Stomach (tissue), 9 donors: ENCODE measurements around the gene OXSM. TPM values are rescaled to one million over a fixed set of nuclear protein-coding genes. Genes with fewer than 3 reads are reported as not detected.

Source experiments
- DNase-seq, 2 donors: peaks; one replicate each; pipeline versions ENCODE4 v3.0.0 to v3.0.0-alpha.2; 2013 to 2019
- H3K27ac ChIP-seq, 5 donors: fragments of 200-600 bp in 4 of 5; sonication (generic) in 4 of 5; one replicate each; pipeline ENCODE4 v1.5.1; 2013 to 2019; ENCODE audit warnings: mild to moderate bottlenecking in 1 of 5, moderate library complexity in 1 of 5
- H3K27me3 ChIP-seq, 3 donors: fragments of 200-600 bp; sonication (generic); one replicate each; pipeline ENCODE4 v1.5.1; 2017 to 2019; ENCODE audit warnings: mixed run types in 1 of 3
- H3K36me3 ChIP-seq, 4 donors: fragments of 200-600 bp; sonication (generic); 1 replicate in 3 of 4; 2 replicates in 1 of 4; pipeline ENCODE4 v1.5.1; 2016 to 2019
- H3K4me1 ChIP-seq, 4 donors: fragments of 200-600 bp; sonication (generic); one replicate each; pipeline ENCODE4 v1.5.1; 2016 to 2019
- H3K4me3 ChIP-seq, 4 donors: fragments of 200-600 bp; sonication (generic) in 3 of 4; one replicate each; pipeline ENCODE4 v1.5.1; 2016 to 2019; ENCODE audit warnings: mild to moderate bottlenecking in 1 of 4
- H3K9me3 ChIP-seq, 4 donors: fragments of 200-600 bp; sonication (generic); one replicate each; pipeline ENCODE4 v1.5.1; 2016 to 2019
- EP300 ChIP-seq: sonication (generic); formaldehyde crosslinking; IDR thresholded peaks from one replicate; pipeline ENCODE4 v1.6.1; 2017; ENCODE audit warnings: antibody characterized with exemption
- POLR2A ChIP-seq, 4 donors: fragments of 450-650 bp; IDR thresholded peaks; one replicate each; pipeline ENCODE4 v1.6.1; 2016; ENCODE audit warnings: antibody characterized with exemption in 4 of 4, control low read depth in 2 of 4, mild to moderate bottlenecking in 1 of 4, moderate library complexity in 1 of 4
- POLR2AphosphoS5 ChIP-seq, 3 donors: sonication (generic); formaldehyde crosslinking; IDR thresholded peaks; one replicate each; pipeline ENCODE4 v1.6.1; 2016; ENCODE audit warnings: antibody characterized with exemption in 3 of 3
- WGBS, 5 donors: extraction: QIAGEN DNeasy Blood & Tissue Kit in 3 of 5; methylation state at CpG; one replicate each; pipeline versions ENCODE4 v1.1.5 to v1.1.7; 2013 to 2018; 5-methylcytosine and 5-hydroxymethylcytosine counted together
- intact Hi-C: fragments of 100-400 bp; cut with DNase I; formaldehyde crosslinking; loops from one replicate; pipeline ENCODE4 v1.15.1; 2023; ENCODE audit warnings: low total_unique reads
- polyA plus RNA-seq, 3 donors: library from polyadenylated mRNA; stranded (reverse); fragments of 200-250 nt; gene quantifications; one replicate each; pipeline ENCODE4 v1.2.3, GENCODE V29; 2013
- total RNA-seq, 5 donors: library from RNA; depleted of rRNA; stranded (reverse); fragments of >200 nt; gene quantifications; one replicate each; pipeline versions ENCODE4 v1.1.0 to v1.2.3, GENCODE V29; 2014 to 2016
- TF ChIP-seq, protein P1 (sequence below), 7 experiments: fragments of 450-650 bp in 4 of 7; fragments of 200-600 bp in 3 of 7; sonication (generic) in 3 of 7; IDR thresholded peaks; one replicate each; pipeline ENCODE4 v1.5.1; 2016 to 2019; ENCODE audit warnings: antibody characterized with exemption in 7 of 7, control low read depth in 2 of 7, mild to moderate bottlenecking in 1 of 7
- donor health status: healthy with polysubstance abuse.
- donor health status: Bipolar disorder and iron deficiency.
- donor health status: healthy.

Gene OXSM
- total and polyA plus RNA-seq, 8 donors: 0.58 to 89.3 (median 8.8) TPM; not detected in 1

- H3K36me3 ChIP-seq: no peaks in the 10 kb centered on the region
- no peaks in the 10 kb centered on the region for H3K9me3 ChIP-seq
- H3K4me3 ChIP-seq: no peak overlapping the region
- intact Hi-C loops: no loop called here
- H3K4me1 ChIP-seq: no peaks in the 10 kb centered on the region
- H3K27ac ChIP-seq: no peak overlapping the region
- TF ChIP-seq POLR2AphosphoS5 (IDR thresholded peaks at IDR 0.05) (no peak), EP300 (no peak), POLR2A (IDR thresholded peaks at IDR 0.05) (no peak)
- TF ChIP-seq, protein P1, sequence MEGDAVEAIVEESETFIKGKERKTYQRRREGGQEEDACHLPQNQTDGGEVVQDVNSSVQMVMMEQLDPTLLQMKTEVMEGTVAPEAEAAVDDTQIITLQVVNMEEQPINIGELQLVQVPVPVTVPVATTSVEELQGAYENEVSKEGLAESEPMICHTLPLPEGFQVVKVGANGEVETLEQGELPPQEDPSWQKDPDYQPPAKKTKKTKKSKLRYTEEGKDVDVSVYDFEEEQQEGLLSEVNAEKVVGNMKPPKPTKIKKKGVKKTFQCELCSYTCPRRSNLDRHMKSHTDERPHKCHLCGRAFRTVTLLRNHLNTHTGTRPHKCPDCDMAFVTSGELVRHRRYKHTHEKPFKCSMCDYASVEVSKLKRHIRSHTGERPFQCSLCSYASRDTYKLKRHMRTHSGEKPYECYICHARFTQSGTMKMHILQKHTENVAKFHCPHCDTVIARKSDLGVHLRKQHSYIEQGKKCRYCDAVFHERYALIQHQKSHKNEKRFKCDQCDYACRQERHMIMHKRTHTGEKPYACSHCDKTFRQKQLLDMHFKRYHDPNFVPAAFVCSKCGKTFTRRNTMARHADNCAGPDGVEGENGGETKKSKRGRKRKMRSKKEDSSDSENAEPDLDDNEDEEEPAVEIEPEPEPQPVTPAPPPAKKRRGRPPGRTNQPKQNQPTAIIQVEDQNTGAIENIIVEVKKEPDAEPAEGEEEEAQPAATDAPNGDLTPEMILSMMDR (IDR thresholded peaks at IDR 0.05): no peak
- DNase-seq: no peak
- 81 to 91% (median 88%) methylated on average over 1 of the region's 1 CpG for WGBS, 5 donors
- no peaks in the 10 kb centered on the region for H3K27me3 ChIP-seq
These were observed 14.8 kb downstream of the OXSM start for GRCh38 chr3:25804676-25805075.

DNA sequence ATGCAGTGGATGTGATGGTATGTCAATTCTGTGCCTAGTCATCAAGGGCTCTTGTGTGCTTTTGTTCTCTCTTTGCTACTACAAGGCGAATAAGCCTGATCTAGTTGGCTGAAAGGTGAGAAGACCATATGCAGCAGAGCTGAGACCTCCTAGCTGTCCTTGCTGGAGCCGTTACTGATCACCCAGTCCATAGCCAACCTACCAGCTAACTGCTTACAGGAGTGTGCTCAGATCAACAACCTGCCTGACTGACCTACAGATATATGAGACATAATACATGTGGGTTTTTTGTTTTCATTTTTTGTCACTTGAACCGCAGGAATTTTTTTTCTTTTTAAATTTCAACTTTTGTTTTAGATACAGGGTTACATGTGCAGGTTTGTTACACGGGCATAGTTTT lies 22.8 kb downstream of the OXSM start:
- intact Hi-C loops: no loop called here
- Histone ChIP-seq H3K9me3 (no peaks in the 10 kb centered on the region), H3K4me1 (no peaks in the 10 kb centered on the region), H3K36me3 (no peaks in the 10 kb centered on the region), H3K4me3 (no peak overlapping the region), H3K27ac (no peak overlapping the region), H3K27me3 (no peaks in the 10 kb centered on the region)
- TF ChIP-seq POLR2A (IDR thresholded peaks at IDR 0.05) (no peak), EP300 (no peak)
- 85 to 92% (median 87%) methylated on average over 4 of the region's 4 CpGs for WGBS, 5 donors
- DNase-seq: no peak

GRCh38 chr3:25817107-25817506 lies 27.2 kb downstream of the OXSM start:
- H3K4me1 ChIP-seq: peaks cover 0 to 5% (median 0%) of the 10 kb centered on the region in 4 donors
- H3K36me3 ChIP-seq: no peaks in the 10 kb centered on the region
- no peak overlapping the region for H3K27ac ChIP-seq
- intact Hi-C loops: no loop called here
- H3K27me3 ChIP-seq: no peaks in the 10 kb centered on the region
- H3K9me3 ChIP-seq: no peaks in the 10 kb centered on the region
- TF ChIP-seq EP300 (no peak), POLR2A (IDR thresholded peaks at IDR 0.05) (no peak), POLR2AphosphoS5 (IDR thresholded peaks at IDR 0.05) (no peak)
- TF ChIP-seq, protein P1 (IDR thresholded peaks at IDR 0.05): no peak
- DNase-seq: no peak
- H3K4me3 ChIP-seq: no peak overlapping the region
- WGBS, 5 donors: 18 to 38% (median 33%) methylated on average over 1 of the region's 1 CpG

GRCh38 chr3:25817638-25818037 lies 27.7 kb downstream of the OXSM start:
- Histone ChIP-seq H3K4me1 (peaks cover 0 to 5% (median 0%) of the 10 kb centered on the region in 4 donors), H3K27me3 (no peaks in the 10 kb centered on the region), H3K27ac (no peak overlapping the region), H3K9me3 (no peaks in the 10 kb centered on the region), H3K4me3 (no peak overlapping the region), H3K36me3 (no peaks in the 10 kb centered on the region)
- intact Hi-C loops: no loop called here
- no peak for DNase-seq
- TF ChIP-seq POLR2A (IDR thresholded peaks at IDR 0.05): no peak
- TF ChIP-seq, protein P1 (IDR thresholded peaks at IDR 0.05): no peak
- no peak for TF ChIP-seq EP300
- no peak for TF ChIP-seq POLR2AphosphoS5 (IDR thresholded peaks at IDR 0.05)
- WGBS, 5 donors: 39 to 94% (median 78%) methylated on average over 1 of the region's 1 CpG

GRCh38 chr3:25818335-25818734 lies 28.4 kb downstream of the OXSM start:
- Histone ChIP-seq H3K27me3 (no peaks in the 10 kb centered on the region), H3K4me1 (peaks cover 0 to 5% (median 0%) of the 10 kb centered on the region in 4 donors), H3K4me3 (no peak overlapping the region), H3K27ac (no peak overlapping the region), H3K36me3 (no peaks in the 10 kb centered on the region), H3K9me3 (no peaks in the 10 kb centered on the region)
- intact Hi-C loops: no loop called here
- TF ChIP-seq POLR2A (IDR thresholded peaks at IDR 0.05) (no peak), EP300 (no peak), POLR2AphosphoS5 (IDR thresholded peaks at IDR 0.05) (no peak)
- TF ChIP-seq, protein P1 (IDR thresholded peaks at IDR 0.05): no peak
- DNase-seq: no peak
- 80 to 86% (median 84%) methylated on average over 4 of the region's 4 CpGs for WGBS, 5 donors
